Choroid plexus epithelial cell (primary cell): ENCODE measurements around the gene PRKAG2.

Experiments
- DNase-seq: peaks from one replicate; pipeline ENCODE4 v3.0.0-alpha.2; 2010; ENCODE audit warnings: low read depth
- H3K4me3 ChIP-seq: 2 replicates; pipeline ENCODE4 v1.5.1; 2011; ENCODE audit warnings: low read depth, mild to moderate bottlenecking, control low read depth, low read length, moderate library complexity
- CTCF ChIP-seq: conservative IDR thresholded peaks from 2 replicates; pipeline ENCODE4 v1.5.1; 2011; ENCODE audit warnings: low read depth, mild to moderate bottlenecking, control low read depth, inconsistent platforms, low read length, moderate library complexity

Gene PRKAG2

GRCh38 chr7:151744656-151745638 is 132.0 kb downstream of the PRKAG2 start:
- H3K4me3 ChIP-seq: no peak overlapping the region
- peak; percentile 62 for TF ChIP-seq CTCF
- DNase-seq: peak; percentile 87

- no peak for DNase-seq
- no peak for TF ChIP-seq CTCF
- H3K4me3 ChIP-seq: no peak overlapping the region
These were observed 132.8 kb downstream of the PRKAG2 start for GRCh38 chr7:151744051-151744580.

DNA sequence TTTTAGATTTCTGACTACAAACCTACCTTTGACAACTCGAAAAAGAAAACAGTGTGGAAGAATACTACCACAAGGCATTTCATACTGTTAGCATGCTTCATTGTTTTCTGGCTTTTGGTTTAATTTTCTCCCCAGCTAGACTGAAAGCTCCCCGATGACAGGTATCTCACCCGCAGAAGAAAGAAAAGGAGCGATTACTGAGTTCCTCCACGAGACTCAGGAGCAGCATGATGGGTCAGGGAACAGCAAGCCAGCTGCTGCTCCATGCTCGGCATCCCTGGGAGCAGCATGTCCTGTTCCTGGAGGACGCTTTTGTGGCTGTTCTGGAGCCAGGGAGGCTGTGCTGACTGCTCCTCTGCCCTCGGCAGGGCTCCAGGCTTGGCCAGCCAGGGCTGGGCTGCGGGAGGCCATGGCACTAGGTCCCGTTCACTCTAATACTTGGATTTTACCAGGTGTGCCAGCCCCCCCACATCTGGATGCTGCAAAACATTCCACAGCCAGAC is 133.4 kb downstream of the PRKAG2 start:
- DNase-seq: no peak
- no peak for TF ChIP-seq CTCF
- no peak overlapping the region for H3K4me3 ChIP-seq

DNA sequence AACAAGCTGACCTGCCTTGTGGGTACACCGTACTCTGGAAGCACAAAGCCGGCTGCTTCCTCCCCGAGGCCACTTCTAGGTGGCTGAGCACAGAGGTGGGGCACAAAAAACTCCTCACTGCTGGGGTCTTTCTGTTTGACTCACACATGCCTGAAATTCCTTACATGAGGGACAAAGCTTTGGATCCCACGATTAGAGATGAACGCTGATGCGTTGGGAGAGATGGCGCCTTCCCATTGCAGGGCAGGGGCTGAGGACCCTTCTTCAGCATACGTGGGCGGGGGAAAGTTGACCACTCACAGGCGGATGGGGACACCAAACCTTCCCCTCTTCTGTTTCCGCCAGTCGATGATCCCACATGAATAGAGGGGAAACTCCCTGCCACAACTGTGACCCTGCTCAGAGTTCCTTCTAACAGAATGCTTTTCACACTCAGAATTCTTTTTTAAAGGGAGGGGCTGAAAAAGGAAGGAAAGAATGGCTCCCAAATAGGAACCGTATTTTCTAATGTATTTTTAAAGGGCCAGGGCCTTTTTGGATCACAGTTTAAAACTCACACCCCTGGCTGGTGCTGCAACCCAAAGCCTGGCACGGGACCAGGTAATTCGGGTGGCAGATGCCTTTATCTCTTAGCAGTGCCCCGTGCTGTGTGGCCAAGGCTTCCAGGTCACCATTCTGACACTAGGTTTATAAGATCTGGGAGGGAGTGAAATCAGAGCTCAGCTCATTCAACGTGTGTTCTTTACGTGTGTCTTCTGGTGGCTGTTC is 134.0 kb downstream of the PRKAG2 start:
- no peak overlapping the region for H3K4me3 ChIP-seq
- TF ChIP-seq CTCF: no peak
- no peak for DNase-seq

DNA sequence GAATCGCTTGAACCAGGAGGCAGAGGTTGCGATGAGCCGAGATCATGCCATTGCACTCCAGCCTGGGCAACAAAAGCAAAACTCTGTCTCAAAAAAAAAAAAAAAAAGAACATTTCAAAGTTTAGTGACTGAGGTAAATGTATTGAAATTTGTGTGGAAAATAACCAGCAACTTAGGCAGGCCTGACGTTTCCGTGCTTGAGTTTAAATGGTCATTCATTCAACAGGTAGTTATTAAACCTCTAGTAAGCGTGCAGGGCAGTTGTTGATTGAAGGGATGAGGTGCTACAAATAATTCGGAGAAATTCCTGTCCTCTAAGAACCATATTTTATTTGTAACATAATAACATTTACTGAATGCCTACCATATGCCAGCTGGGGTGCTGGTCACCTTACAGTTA is 135.3 kb downstream of the PRKAG2 start:
- no peak for TF ChIP-seq CTCF
- no peak overlapping the region for H3K4me3 ChIP-seq
- DNase-seq: no peak

DNA sequence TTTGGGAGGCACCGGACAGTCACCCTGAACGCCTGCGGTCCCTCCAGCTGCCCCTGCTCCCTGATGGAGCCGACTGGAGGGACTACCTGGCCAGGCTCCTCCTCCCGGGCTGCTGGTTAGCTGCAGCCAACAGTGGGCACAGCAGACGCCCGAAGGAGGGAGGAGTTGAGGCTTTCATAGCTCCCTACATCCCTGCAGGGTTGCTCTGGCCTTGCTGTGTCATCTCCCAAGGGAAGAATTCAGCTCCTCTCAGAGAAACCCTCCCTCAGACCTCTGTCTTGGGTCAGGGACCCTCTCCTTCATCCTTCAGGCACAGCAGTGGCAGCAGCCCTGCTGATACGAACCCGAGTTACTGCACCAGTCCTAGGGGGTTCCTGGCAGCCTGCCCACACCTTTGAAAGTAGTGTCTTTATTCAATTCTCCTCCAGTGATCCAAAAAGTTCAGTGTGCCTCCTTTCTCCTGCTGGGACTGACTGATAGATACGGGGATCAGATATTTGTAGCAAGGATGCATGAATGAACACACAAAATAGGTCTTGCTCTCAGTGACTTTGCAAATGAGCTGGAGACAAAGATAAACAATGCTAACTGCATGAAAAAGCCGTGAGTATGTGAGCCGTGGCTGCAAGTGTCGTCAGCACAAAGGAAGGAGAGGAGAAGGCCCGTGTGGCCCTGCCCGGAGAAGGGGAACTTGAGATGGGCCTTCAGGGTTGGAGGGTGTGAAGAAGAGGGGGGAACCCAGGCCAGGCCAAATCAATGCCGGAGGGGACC is 136.6 kb downstream of the PRKAG2 start:
- no peak overlapping the region for H3K4me3 ChIP-seq
- no peak for TF ChIP-seq CTCF

More for the DNA sequence above, 136.6 kb downstream of the PRKAG2 start:
- DNase-seq: no peak
